ENCODE data around the gene FAM83C.
"Not testable (repeated sequence)": the region's sequence is repeated elsewhere in the genome, so short reads cannot be mapped to it uniquely, and the experiment has no call there.

The FAM83C gene

DNA sequence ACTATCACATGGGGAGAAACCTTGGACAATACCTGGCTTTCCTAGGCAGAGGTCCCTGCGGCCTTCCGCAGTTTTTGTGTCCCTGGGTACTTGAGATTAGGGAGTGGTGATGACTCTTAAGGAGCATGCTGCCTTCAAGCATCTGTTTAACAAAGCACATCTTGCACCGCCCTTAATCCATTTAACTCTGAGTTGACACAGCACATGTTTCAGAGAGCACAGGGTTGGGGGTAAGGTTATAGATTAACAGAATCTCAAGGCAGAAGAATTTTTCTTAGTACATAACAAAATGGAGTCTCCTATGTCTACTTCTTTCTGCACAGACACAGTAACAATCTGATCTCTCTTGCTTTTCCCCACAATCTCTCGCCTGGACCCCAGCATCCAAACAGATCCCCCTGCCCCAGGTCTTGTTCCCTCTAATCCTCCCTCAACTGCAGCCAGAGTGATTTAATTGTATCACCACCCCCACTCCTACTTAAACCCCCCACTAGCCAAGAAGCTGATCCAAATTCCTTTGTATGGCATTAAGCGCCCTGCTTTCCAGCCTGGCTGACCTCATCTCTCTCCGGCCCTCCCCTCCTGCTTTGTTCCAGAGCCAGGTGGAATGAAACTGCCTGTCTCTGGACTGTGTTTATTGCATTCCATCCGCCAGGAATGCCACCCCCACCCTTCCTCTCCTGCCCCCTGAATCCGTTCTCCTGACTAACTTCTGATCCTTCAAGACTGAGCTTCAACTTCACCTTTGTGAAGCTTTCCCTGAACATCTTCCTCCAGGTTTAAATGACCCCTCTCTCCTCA is 29.3 kb downstream of the FAM83C start:
- DNase-seq = not testable (repeated sequence)

DNA sequence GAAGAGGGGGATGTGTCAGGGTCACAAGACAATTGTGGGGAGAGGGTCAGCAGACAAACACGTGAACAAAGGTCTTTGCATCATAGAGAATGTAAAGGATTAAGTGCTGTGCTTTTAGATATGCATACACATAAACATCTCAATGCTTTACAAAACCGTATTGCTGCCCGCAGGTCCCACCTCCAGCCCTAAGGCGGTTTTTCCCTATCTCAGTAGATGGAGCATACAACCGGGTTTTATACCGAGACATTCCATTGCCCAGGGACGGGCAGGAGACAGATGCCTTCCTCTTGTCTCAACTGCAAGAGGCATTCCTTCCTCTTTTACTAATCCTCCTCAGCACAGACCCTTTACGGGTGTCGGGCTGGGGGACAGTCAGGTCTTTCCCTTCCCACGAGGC is 29.9 kb downstream of the FAM83C start:
- DNase-seq = not testable (repeated sequence)

DNA sequence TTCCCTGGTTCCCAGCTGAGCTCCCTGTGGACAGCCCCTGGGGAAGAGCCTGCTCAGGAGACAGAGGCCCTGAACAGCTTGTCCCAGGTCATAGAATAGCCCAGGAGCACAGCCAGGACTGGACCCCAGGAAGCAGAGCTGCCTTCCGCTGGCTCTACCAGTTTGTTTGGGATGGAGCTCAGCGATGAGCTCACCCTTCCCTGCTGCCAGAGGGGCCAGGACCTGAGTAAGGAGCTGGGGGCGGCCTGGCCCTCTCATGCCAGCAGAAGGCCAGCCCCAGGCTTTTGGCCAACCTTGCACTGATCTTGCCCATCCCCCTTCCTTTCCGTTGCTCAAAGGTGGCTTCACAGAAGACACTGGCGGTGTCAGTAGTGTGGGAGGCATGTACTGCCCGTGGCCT is 31.8 kb downstream of the FAM83C start:
- DNase-seq = no peak

DNA sequence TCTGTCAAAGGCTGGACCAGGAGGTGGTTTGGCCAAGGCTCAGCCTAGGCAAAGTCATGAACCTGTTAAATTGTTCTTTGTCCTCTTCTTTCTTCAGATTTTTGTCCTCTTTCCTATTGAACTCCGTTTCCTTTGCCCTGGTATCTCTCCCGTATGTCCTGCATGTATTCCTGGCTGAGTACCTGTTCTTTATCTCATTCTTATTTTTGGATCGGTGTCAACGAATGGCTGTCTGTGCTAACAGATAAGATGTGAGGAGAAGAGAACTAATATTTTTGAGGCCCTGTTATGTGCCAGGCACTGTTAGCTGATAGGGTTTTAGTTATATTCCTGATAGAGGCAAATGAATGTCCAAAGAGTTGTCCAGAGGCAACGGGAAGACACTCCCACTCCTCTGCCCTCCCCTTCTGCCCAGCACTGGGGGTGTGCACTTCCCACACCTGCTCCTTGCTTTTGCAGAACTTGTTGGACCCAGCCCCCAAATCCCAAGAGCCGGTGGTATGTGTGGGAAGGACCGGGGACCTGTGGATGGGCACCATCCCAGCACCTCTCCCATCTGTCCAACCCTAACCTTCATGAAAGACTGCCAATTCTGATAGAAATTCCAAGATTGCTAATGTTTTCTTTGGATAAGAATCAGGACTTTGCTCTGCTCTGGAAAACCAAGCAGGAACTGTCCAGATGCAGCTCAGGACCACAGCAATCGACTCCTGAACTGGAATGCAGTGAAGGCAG is 34.9 kb downstream of the FAM83C start:
- DNase-seq = no peak

DNA sequence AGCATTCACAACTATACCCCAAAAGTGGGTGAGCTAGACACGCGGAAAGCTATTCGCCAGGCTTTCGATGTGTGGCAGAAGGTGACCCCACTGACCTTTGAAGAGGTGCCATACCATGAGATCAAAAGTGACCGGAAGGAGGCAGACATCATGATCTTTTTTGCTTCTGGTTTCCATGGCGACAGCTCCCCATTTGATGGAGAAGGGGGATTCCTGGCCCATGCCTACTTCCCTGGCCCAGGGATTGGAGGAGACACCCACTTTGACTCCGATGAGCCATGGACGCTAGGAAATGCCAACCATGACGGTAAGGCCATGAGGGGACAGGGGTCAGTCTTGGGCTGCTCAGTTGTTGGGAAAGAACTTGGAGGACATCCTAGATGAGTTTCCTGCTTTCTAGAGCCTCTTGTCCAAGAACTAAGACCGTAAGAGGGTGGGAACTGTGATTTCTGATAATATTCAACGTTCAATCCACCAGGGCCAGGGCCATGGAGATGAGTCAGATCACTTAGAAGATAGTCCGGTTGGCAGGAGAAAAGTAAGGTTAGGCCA is 37.7 kb downstream of the FAM83C start:
- DNase-seq = no peak

DNA sequence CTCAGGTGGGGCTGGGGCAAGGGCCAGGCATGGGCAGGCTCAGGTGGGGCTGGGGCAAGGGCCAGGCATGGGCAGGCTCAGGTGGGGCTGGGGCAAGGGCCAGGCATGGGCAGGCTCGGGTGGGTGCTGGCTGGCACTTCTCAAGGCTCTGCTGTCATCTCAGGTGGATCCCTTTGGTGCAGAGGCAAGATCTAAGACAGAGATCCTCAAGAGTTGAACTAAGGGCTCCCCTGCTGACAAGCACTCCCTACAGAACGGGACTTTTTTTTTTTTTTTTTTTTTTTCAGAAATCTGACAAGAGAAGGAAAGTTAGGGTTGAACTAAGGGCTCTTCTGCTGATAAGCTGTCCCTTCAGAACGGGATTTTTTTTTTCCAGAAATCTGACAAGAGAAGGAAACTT is 39.2 kb downstream of the FAM83C start:
- no peak for DNase-seq

DNA sequence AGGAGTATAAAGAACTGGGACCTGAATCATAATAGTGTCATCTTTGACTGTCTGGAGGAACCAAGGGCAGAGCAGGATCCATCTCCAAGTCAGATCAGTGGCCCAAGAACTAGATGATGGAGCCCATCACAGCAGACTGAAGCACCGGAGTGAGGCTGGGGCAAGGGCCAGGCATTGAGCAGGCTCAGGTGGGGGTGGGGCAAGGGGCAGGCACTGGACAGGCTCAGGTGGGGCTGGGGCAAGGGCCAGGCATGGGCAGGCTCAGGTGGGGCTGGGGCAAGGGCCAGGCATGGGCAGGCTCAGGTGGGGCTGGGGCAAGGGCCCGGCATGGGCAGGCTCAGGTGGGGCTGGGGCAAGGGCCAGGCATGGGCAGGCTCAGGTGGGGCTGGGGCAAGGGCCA is 39.6 kb downstream of the FAM83C start:
- DNase-seq = not testable (repeated sequence)

DNA sequence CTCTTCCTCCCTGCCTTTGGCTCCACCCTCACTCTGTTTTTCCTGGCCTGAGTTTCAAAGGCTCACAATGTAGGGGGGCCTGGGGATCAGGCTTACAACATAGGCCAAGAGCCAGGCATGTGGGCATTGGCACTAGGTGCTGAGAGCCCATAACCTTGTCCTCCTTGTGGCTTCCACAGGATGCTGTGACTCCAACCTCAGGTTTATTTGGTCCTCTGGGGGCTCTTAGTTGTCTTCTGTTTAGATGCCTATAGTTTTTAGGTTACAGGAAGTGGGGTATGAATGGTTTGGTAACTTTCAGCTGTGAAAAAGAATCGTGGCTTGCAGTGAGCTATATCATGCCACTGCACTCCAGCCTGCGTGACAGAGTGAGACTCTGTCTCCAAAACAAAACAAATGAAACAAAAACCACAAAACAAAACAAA is 40.2 kb downstream of the FAM83C start:
- DNase-seq = no peak

DNA sequence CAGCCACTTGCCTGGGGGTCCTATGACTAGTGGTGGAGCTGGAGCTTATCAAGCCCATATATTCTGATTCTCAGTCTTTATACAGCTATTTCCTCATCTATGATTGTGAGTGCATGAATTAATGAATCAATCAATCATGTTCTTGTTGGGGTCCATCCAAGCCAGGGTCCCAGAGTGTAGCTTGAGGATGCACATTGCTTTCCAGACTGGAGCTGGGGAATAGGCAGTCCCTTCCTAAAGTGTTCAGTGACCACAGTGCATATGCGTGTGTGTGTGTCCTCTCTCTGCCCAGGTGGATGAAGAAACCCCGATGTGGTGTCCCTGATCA is 40.6 kb downstream of the FAM83C start:
- DNase-seq = no peak

DNA sequence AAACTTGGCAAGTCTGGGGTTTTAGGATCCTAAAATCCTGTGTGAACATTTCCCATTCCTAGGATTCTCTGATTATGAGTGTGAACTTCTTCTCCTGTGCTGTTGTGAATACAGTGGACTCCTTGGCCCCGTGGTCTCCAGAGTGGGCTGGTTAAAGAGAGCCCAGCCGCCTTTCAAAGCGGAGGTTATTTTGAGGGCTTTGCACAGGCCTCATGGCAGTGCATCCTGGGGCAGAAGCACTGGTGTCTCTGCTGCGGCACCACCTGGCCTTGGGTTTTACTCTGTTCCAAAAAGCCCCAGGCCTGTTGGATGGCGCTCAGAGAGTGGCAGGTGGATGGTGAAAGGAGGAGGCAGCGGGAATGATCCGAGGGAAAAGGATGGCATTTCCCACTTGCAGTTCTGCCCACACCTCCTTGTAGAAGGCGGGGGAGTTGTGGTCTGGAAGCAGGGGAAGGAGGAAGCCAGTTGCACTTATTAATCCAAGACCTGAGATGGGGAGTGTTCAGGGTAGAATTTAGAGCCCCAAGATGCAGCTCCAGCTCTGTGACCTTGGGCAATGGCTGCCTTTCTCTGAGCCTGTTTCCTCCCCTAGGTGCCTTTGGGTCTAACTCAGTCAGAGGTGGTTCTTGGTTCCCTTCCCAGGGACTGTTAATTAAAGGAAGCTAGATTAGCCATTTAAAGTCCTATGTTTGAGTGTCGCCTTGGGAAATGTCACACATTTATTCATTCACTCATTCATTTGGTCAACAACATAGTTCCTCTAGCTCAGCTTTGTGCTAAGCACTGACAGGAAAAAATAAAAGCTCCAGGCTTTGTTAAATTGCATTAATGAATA is 43.4 kb downstream of the FAM83C start:
- no peak for DNase-seq

DNA sequence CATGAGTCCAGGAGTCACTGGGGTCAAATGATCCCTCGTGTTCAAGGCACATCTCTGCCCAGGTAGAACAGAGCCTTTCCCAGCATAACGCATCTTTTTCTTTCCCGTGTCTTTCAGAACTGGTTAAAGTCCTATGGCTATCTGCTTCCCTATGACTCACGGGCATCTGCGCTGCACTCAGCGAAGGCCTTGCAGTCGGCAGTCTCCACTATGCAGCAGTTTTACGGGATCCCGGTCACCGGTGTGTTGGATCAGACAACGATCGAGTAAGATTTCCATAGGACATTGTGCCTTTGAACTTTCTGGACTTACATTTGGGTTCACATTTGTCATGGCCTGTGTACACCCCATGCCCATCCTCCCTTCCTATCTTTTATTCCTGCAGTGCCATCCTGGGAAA is 45.5 kb downstream of the FAM83C start:
- DNase-seq = no peak

DNA sequence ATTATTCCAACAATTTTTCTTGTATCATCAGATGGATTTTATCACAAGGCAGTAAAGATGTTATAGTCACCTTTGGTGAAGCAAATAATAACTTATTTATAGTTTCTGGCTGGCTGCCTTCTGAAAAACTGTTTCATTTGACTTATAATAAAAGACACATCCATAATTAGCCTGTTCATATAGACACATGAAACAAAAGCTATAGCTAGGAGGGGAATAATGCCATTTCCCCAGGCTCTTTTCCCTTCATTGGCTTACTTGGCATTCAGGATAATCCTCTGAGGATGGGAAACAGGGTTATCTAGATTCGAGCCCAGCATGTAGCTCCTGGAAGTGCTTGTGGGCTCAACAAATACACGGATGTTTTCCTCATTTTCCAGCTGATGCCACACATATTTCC is 48.2 kb downstream of the FAM83C start:
- DNase-seq = no peak

DNA sequence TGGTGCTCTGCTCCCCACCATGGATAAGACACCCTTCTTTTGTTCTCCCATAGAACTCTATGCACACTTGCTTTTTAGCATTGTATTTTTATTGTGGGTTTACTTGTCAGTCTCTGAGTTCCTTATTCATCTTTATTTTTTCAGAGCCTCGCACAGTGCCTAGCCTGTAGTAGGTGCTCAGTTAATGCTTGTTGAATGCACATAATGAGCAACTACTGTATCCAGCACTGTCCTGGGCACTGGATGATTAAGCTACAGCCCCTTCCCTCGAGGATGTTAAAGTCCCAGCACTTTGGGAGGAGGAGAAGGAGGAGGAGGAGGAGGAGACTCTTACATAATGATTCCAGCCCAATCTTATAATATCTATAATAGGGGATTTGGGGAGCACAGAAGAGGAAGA is 48.9 kb downstream of the FAM83C start:
- DNase-seq = no peak

DNA sequence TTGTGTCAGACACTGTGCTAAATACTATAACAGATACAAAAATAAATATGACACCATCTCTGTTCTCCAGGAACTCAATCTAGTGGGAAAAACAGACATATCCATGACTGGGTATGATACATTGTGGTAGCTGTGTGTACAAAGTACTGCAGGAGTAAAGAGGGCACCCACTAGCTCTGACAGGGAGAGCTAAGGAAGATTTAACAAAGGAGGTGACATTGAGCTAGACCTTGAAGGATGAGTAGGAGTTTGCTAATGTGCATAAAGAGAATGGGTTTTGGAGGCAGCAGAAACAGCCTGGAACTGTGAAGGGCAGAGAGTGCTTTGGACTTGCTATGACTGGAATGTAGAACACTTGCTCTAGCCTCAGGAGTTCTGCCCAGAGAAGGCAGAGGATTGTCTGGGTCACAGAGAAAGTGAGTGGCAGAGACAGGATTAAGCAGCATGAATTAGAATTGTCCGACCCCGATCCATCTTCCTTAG is 51.4 kb downstream of the FAM83C start:
- DNase-seq = no peak

DNA sequence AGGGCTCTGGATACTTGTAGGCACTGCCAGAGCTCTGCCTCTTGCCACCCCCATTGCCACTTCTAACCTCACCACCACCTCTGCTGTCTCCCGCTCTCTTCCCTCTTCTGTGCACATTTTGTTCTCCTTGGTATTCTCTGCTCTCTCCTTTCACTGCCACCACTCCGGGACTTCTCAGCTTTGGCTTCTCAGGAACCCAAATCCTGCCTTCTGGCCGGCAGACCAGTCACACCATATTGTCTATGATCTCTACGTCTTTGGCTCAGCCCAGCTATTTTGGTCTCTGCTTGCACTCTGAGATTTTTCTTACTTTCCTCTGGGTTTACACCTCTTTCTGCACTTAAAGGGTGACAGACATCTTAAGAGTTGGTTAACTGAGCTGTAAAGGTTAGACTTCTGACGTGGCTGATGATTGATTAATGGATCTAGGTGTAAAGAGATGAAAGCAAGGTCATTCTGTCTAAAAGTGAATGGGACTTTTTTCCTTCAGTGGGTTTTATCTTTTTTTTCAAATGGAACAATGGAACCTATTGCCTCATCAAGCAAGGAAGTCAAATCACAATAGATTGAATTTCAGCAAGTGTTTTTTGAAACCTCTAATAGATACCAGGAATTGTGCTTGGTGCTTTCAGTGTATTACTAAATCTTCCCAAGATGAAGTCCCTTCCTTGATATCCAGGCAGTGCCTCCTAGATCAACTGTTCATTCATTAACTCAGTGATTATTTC is 52.0 kb downstream of the FAM83C start:
- DNase-seq = no peak

DNA sequence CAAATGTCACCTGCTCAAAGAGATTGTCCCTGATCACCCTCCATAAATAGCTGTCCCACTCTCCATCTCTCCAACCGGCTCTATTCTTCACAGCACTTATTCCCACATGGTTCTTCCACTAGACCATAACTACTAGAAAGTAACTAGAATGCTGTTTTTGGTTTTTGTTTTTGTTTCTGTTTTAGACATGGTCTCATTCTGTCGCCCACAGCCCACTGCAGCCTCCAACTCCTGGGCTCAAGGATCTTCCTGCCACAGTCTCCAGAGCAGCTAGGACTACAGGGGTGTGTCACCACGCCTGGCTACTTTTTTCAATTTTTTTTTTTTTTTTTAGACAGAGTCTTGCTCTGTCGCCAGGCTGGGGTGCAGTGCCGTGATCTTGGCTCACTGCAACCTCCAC is 53.5 kb downstream of the FAM83C start:
- no peak for DNase-seq

DNA sequence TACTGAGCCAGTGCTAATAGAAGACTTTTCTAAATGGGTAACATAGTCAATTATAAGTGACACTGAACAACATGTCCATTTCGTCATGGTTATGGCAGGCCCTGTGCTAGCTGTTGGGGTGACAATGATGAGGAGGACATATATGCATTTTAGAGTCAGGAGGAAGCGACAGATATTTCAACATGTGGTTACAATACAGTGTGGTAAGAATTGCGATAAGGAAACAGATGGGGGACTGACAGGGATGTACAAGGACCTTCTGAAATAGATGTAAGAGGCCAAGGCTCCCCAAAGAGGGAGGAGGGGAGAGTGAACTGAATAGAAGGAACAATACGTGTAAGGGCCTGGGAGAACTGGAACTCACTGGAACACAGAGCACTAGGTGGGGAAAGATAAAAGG is 54.1 kb downstream of the FAM83C start:
- no peak for DNase-seq

DNA sequence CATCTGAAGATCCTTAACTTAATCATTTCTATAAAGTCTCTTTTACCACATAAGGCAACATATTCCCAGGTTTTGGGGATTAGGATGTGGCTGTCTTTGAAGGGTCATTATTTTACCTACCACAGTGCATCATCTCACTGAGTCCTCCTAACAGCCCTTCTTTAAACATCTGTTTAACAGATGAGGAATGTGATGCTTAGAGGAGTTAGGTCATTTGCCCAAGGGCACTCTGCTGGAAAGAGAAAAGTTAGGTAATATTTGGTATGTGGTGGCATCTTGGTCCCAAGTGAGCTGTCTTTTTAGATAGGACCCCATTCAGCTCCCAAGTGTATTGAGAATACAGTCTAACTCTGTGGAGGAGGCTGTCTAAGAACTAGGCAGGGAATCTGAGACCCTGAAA is 54.7 kb downstream of the FAM83C start:
- no peak for DNase-seq

DNA sequence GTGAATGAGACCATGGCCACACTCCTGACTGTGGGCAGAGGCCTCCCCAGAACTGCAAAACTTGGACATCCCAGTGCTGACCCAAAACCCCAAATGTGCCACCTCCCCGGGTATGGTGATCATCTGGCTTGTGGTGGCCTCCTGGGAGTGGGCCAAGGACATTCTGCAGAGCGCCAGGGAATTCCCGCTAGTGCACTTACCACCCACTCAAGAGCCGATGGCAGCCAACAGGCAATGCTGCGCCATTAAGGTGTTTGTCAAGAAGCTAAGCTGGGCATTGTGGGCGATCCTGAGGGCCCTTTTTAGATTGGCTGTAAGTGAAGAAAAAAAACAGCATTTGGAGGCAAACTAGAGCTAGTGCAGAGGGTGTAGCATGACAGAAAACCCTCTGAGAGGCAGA is 56.3 kb downstream of the FAM83C start:
- DNase-seq = no peak

Data from stimulated activated CD4-positive, alpha-beta T cell treated with anti-CD3 and anti-CD28 coated beads, Interleukin-12 subunit alpha, Interleukin-12 subunit beta, amount 100 ng/mL, for 4 hours (primary cell).